GM12865 (cell line): ENCODE data around the gene ARHGEF3.

Experiments
- DNase-seq: peaks from one replicate; pipeline ENCODE4 v3.0.0; 2010; ENCODE audit warnings: low read depth
- H3K4me3 ChIP-seq: 2 replicates; pipeline ENCODE4 v1.5.1; 2011; ENCODE audit warnings: mild to moderate bottlenecking, low read depth, low read length, control low read depth
- TF ChIP-seq, protein P1 (sequence below): IDR thresholded peaks from 2 replicates; pipeline ENCODE4 v1.5.1; 2011; ENCODE audit warnings: low read length, control low read depth, low read depth, inconsistent platforms; ENCODE audit not compliant: insufficient read depth; ENCODE audit errors: missing control alignments

ARHGEF3 gene

DNA sequence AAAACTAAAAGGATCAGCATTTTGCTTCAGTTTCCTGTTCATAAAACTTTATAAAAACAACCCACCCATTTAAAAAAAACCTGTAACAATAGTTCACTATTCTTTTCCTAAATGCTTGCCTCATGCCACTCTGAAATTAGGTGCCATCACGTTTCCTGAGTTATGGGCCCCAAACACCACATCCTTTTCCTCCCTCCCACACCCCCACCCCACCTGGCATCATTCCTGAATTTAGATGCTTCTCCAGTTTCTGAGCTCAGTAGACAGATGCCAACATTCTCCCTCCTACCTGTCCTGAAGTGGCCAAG, 11.9 kb upstream of the ARHGEF3 start:
- no peak for DNase-seq
- no peak overlapping the region for H3K4me3 ChIP-seq
- TF ChIP-seq, protein P1, sequence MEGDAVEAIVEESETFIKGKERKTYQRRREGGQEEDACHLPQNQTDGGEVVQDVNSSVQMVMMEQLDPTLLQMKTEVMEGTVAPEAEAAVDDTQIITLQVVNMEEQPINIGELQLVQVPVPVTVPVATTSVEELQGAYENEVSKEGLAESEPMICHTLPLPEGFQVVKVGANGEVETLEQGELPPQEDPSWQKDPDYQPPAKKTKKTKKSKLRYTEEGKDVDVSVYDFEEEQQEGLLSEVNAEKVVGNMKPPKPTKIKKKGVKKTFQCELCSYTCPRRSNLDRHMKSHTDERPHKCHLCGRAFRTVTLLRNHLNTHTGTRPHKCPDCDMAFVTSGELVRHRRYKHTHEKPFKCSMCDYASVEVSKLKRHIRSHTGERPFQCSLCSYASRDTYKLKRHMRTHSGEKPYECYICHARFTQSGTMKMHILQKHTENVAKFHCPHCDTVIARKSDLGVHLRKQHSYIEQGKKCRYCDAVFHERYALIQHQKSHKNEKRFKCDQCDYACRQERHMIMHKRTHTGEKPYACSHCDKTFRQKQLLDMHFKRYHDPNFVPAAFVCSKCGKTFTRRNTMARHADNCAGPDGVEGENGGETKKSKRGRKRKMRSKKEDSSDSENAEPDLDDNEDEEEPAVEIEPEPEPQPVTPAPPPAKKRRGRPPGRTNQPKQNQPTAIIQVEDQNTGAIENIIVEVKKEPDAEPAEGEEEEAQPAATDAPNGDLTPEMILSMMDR: no peak

DNA sequence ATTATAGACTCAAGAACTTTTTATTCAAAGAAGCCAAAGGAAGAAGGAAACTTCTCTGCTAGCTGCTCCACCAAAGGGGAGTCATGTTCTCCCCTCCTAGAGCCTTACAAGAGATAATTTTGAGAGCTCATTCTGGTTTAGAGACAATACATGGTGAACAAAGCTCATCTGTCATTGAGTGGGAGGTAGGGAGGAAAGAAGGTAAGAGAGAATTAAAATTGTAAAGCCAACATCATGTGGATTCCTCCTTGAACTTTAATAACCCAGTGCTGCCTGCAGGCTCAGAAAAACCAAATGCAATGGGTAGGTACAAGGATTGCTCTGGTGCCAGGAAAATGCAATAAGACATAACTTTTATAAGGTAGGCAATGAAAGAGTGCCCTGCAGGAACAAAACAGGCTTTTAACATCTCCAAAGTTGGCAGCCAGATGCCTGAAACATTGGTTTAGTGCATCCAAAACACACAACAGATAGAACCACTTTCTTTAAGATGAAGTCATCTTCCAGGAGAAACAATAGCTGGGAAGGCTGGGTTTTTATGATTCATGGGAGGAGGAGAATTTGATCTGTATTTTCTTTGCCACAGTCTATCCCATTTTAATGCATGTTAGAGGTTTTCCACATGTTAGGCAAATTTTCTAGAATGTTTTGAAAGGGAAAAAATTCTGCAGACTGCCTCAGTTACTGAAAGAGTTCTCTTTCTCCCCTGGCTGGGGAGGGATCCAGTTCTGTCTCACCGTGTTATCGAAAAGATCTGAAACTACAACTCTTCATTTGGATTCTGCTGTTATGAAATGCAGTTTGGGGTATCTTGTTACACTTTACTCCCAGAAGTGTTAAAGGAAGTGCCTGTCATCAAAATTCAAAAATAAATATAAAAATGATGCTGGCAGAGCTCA, 11.3 kb upstream of the ARHGEF3 start:
- TF ChIP-seq, protein P1: no peak
- DNase-seq: no peak
- no peak overlapping the region for H3K4me3 ChIP-seq

DNA sequence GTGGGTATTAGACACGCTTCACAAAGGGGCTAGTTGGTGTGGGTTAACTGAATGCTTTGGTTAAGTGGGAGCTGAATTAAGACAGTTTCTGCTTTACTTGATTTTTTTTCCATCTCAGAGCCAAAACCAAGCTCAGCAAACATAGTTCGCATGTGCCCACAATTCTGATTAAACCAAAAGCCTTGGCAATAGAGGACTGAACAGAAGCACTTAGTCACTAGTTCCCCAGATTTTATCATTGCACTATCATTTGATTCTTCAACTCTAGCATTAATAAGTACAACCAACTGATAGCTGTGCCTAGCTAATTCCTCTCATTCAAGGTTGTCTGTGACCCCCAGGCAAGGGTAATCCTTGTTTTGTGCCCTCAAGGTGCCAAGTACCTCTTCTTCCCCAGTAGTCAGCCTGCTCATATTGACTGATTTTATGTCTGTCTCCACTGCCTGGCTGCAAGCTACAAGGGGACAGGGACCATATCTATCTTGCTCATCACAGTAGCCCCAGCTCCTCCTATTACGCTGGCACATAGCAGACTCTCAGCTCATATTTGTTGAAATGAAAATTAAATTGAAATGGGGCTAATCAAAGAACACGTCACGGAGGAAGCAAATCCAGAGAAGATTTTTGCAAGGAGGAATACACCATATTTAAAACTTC, 9.9 kb upstream of the ARHGEF3 start:
- TF ChIP-seq, protein P1: no peak
- H3K4me3 ChIP-seq: no peak overlapping the region
- no peak for DNase-seq

DNA sequence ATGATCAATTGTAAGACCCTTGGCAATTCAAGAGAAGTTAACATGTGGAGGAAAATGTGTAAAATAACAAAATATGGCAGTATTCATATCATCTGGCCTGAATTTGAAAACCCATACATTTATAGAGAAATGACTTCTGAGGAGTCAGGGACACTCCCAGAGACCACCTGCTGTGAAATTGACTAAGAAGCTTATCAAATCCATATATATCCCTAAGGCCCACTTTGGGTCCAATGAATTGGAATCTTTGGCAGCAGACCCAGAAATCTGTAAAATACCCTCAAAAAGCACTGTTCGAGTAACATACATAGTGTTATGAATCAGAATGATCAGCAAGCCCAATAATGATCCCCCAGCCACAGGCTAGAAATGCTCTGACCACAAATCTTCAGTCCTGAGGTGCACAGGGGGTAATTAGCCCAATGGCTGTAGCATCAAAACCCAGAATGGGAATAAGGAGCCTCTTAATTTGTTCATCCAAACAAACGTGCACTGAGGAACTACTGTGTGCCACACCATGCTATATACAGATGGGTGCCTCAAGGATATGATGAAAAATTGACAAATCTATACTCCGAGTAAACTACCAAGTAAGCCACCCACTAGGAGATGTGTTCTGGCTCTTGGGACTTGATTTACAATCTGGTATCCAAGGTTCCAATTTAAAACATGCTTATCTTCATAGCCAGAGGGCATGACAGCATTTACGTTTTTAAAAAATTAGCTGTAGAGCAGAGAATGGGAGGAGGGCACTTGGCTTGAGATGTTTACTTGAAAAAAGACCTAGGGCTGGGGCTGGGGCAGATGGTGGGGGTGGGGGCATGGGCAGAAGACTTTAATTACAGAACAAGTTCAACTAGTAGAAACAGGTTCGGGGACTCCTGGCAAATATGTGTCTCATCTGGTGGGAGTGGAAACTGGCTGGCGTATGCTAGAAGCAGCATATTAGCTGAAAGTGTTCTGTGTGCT, 9.1 kb upstream of the ARHGEF3 start:
- DNase-seq: no peak

DNA sequence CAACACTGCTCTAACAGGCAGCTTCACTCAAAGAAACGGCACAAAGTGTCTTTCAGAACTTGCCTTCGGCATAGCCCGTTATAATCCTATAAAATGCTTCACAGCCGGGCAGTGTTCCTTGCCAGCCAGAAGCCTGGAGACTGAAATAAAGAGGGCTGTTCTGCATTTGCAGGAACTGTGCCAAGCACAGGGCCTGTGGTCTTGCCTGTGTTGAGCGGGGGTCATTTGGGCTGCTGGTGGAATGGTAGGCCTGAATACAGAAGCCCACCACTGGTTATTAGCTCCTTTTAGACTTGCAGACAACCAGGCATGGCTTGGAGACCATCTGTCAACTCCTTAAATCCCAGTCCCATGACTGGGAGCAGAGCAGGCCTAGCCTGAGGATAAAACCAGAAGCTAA, 4.7 kb upstream of the ARHGEF3 start:
- TF ChIP-seq, protein P1: no peak
- DNase-seq: no peak
- no peak overlapping the region for H3K4me3 ChIP-seq

More for the DNA sequence above, 9.1 kb upstream of the ARHGEF3 start:
- H3K4me3 ChIP-seq: no peak overlapping the region
- TF ChIP-seq, protein P1: no peak

DNA sequence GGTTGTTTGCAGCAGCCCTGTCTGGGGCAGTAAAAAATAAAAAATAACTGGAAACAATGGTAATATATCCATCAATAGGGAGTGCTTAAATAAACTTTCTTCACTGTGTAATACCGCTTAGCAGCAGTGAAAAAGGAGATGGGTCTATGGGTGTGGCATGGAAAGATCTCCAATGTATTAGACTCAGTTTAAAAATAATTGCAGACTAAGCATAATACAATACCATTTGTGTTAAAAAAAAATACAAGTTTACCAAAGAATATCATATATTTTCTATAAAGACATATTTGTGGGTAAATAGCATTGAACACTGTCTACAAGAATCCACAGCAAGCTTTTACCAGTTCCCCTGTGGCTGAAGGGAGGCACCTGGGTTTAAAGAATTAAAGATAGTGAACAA, 1.0 kb upstream of the ARHGEF3 start:
- DNase-seq: no peak
- TF ChIP-seq, protein P1: no peak
- no peak overlapping the region for H3K4me3 ChIP-seq
